ENCODE measurements around the gene UBE3D. TPM values are rescaled to one million over a fixed set of nuclear protein-coding genes. Genes with fewer than 3 reads are reported as not detected.
"Not testable (repeated sequence)": the region's sequence is repeated elsewhere in the genome, so short reads cannot be mapped to it uniquely, and the experiment has no call there.

UBE3D gene
- total RNA-seq, 1 donor from 2014 or later: 3.6 TPM

- no peak for DNase-seq (ENCODE audit: low spot score)
These were observed 151.1 kb downstream of the UBE3D start for GRCh38 chr6:82914511-82914910.

GRCh38 chr6:82910820-82911219, 154.8 kb downstream of the UBE3D start:
- no peak for DNase-seq (ENCODE audit: low spot score)

- no peak for DNase-seq (ENCODE audit: low spot score)
These were observed 155.2 kb downstream of the UBE3D start for GRCh38 chr6:82910395-82910794.

- no peak for DNase-seq (ENCODE audit: low spot score)
These were observed 156.1 kb downstream of the UBE3D start for GRCh38 chr6:82909551-82909950.

GRCh38 chr6:82908661-82909060, 157.0 kb downstream of the UBE3D start:
- DNase-seq (ENCODE audit: low spot score): no peak

- DNase-seq (ENCODE audit: low spot score): no peak
These were observed 158.7 kb downstream of the UBE3D start for GRCh38 chr6:82906951-82907350.

GRCh38 chr6:82906489-82906888, 159.2 kb downstream of the UBE3D start:
- no peak for DNase-seq (ENCODE audit: low spot score)

GRCh38 chr6:82904860-82905259, 160.8 kb downstream of the UBE3D start:
- no peak for DNase-seq (ENCODE audit: low spot score)

- DNase-seq (ENCODE audit: low spot score): no peak
These were observed 161.4 kb downstream of the UBE3D start for GRCh38 chr6:82904257-82904656.

GRCh38 chr6:82902290-82902689, 163.4 kb downstream of the UBE3D start:
- DNase-seq (ENCODE audit: low spot score): no peak

GRCh38 chr6:82894653-82895259, 170.9 kb downstream of the UBE3D start:
- DNase-seq (ENCODE audit: low spot score): no peak

GRCh38 chr6:82893889-82894652, 171.6 kb downstream of the UBE3D start:
- DNase-seq (ENCODE audit: low spot score): no peak

- not testable (repeated sequence) for DNase-seq (ENCODE audit: low spot score)
These were observed 174.1 kb downstream of the UBE3D start for GRCh38 chr6:82891503-82891902.

- DNase-seq (ENCODE audit: low spot score): no peak
These were observed 174.6 kb downstream of the UBE3D start for GRCh38 chr6:82891076-82891475.

GRCh38 chr6:82890240-82890639, 175.4 kb downstream of the UBE3D start:
- no peak for DNase-seq (ENCODE audit: low spot score)

- no peak for DNase-seq (ENCODE audit: low spot score)
These were observed 176.5 kb downstream of the UBE3D start for GRCh38 chr6:82889143-82889542.

- DNase-seq (ENCODE audit: low spot score): no peak
These were observed 183.1 kb downstream of the UBE3D start for GRCh38 chr6:82882363-82883023.

- no peak for DNase-seq (ENCODE audit: low spot score)
These were observed 184.1 kb downstream of the UBE3D start for GRCh38 chr6:82881519-82881918.

GRCh38 chr6:82878812-82879211, 186.8 kb downstream of the UBE3D start:
- DNase-seq (ENCODE audit: low spot score): no peak

GRCh38 chr6:82877213-82878195, 188.1 kb downstream of the UBE3D start:
- DNase-seq (ENCODE audit: low spot score): no peak

GRCh38 chr6:82875573-82876185, 190.0 kb downstream of the UBE3D start:
- DNase-seq (ENCODE audit: low spot score): no peak

Data from mucosa of gallbladder (tissue), 1 donor.